ENCODE measurements around the gene ACP4.

DNA sequence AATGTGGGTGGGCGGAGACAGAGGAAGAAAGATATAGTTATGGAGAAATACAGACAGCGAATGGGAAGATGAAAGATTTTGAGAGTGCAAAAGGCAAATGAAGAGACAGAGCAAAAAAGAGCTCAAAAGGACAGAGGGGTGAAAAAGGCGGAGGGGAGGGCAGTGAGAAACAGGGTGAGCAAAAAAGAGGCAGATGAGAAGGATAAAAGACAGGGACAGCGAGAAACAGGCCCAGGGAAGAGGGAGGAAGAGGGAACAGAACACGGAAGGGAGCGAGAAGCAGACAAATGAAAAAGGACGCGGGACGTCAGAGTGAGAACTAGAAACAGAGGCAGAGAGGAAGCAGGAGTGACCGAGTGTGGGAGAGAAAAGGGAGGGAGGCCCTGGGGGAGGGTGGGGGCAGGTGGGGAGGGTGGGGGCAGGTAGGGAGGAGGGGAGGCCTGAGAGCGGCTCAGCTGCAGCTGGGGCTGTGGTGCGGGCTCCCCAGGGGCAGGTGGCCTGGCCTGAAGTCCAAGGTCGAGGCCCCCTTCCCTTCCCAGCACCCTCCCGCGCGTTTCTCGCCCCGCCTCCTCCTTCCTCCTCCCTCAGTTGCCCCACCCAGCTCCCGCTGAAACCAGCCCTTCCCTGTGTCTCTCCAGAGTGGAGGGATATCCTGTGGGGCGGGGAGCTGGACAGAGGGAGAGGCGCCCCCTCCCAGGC, 30.5 kb downstream of the ACP4 start:
- TF ChIP-seq, protein P1, sequence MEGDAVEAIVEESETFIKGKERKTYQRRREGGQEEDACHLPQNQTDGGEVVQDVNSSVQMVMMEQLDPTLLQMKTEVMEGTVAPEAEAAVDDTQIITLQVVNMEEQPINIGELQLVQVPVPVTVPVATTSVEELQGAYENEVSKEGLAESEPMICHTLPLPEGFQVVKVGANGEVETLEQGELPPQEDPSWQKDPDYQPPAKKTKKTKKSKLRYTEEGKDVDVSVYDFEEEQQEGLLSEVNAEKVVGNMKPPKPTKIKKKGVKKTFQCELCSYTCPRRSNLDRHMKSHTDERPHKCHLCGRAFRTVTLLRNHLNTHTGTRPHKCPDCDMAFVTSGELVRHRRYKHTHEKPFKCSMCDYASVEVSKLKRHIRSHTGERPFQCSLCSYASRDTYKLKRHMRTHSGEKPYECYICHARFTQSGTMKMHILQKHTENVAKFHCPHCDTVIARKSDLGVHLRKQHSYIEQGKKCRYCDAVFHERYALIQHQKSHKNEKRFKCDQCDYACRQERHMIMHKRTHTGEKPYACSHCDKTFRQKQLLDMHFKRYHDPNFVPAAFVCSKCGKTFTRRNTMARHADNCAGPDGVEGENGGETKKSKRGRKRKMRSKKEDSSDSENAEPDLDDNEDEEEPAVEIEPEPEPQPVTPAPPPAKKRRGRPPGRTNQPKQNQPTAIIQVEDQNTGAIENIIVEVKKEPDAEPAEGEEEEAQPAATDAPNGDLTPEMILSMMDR (IDR thresholded peaks at IDR 0.05; ENCODE audit: low read depth, low read length): no peak
- TF ChIP-seq EZH2phosphoT487 (IDR thresholded peaks at IDR 0.05; ENCODE audit: low read depth): no peak

All from OCI-LY3 (cell line).